Measurements from ENCODE around the gene TMEFF1.

The TMEFF1 gene

GRCh38 chr9:100578610-100579009, 105.7 kb downstream of the TMEFF1 start:
- no peak for DNase-seq

GRCh38 chr9:100579665-100580064, 106.7 kb downstream of the TMEFF1 start:
- DNase-seq = no peak

- DNase-seq = no peak
Observed at GRCh38 chr9:100580257-100580656, 107.3 kb downstream of the TMEFF1 start.

- DNase-seq = no peak
Observed at GRCh38 chr9:100581081-100581480, 108.1 kb downstream of the TMEFF1 start.

GRCh38 chr9:100581661-100582060, 108.7 kb downstream of the TMEFF1 start:
- DNase-seq = no peak

GRCh38 chr9:100583014-100583802, 110.3 kb downstream of the TMEFF1 start:
- DNase-seq = no peak

GRCh38 chr9:100584951-100585350, 112.0 kb downstream of the TMEFF1 start:
- DNase-seq = no peak

- DNase-seq = no peak
Observed at GRCh38 chr9:100586093-100586492, 113.1 kb downstream of the TMEFF1 start.

GRCh38 chr9:100587375-100587774, 114.4 kb downstream of the TMEFF1 start:
- DNase-seq = no peak

GRCh38 chr9:100589582-100589981, 116.6 kb downstream of the TMEFF1 start:
- no peak for DNase-seq

GRCh38 chr9:100590481-100590880, 117.5 kb downstream of the TMEFF1 start:
- no peak for DNase-seq

- no peak for DNase-seq
Observed at GRCh38 chr9:100591139-100591538, 118.2 kb downstream of the TMEFF1 start.

- no peak for DNase-seq
Observed at GRCh38 chr9:100591639-100592412, 118.9 kb downstream of the TMEFF1 start.

GRCh38 chr9:100595391-100596199, 122.6 kb downstream of the TMEFF1 start:
- no peak for DNase-seq

GRCh38 chr9:100597236-100597635, 124.3 kb downstream of the TMEFF1 start:
- DNase-seq = no peak

- peak; percentile 69 for DNase-seq
Observed at GRCh38 chr9:100598641-100599145, 125.7 kb downstream of the TMEFF1 start.

GRCh38 chr9:100600521-100601079, 127.7 kb downstream of the TMEFF1 start:
- DNase-seq = no peak

GRCh38 chr9:100601216-100601615, 128.3 kb downstream of the TMEFF1 start:
- no peak for DNase-seq

- DNase-seq = no peak
Observed at GRCh38 chr9:100602342-100602801, 129.4 kb downstream of the TMEFF1 start.

GRCh38 chr9:100605405-100605804, 132.5 kb downstream of the TMEFF1 start:
- DNase-seq = no peak

GRCh38 chr9:100619194-100619593, 146.2 kb downstream of the TMEFF1 start:
- no peak for DNase-seq

GRCh38 chr9:100619665-100620064, 146.7 kb downstream of the TMEFF1 start:
- DNase-seq = no peak

- DNase-seq = no peak
Observed at GRCh38 chr9:100623969-100624368, 151.0 kb downstream of the TMEFF1 start.

Data from effector CD4-positive, alpha-beta T cell (primary cell).